H9 (cell line): Measurements from ENCODE around the gene PRDM2. TPM values are rescaled to one million over a fixed set of nuclear protein-coding genes. Genes with fewer than 3 reads are reported as not detected.

ENCODE experiments used
- DNase-seq: peaks from one replicate; pipeline ENCODE4 v3.0.0-alpha.2; 2017
- H2AFZ ChIP-seq: one replicate; pipeline ENCODE4 v1.6.1; 2013; ENCODE audit warnings: mild to moderate bottlenecking, low read length, control low read depth, moderate library complexity
- H2AK5ac ChIP-seq: 2 replicates; pipeline ENCODE4 v1.6.1; 2013; ENCODE audit warnings: low read length, control low read depth, mixed read lengths; ENCODE audit not compliant: insufficient read length
- H2BK120ac ChIP-seq: one replicate; pipeline ENCODE4 v1.6.1; 2013; ENCODE audit warnings: low read depth, mild to moderate bottlenecking, low read length, control low read depth, inconsistent platforms; ENCODE audit not compliant: poor library complexity, severe bottlenecking
- H2BK12ac ChIP-seq: 2 replicates; pipeline ENCODE4 v1.6.1; 2013; ENCODE audit warnings: low read length, control low read depth, mixed read lengths, low read depth; ENCODE audit not compliant: insufficient read length
- H2BK15ac ChIP-seq: 2 replicates; pipeline ENCODE4 v1.6.1; 2013; ENCODE audit warnings: low read depth, low read length, control low read depth
- H2BK20ac ChIP-seq: one replicate; pipeline ENCODE4 v1.6.1; 2013; ENCODE audit warnings: low read depth, mild to moderate bottlenecking, low read length, control low read depth, inconsistent platforms; ENCODE audit not compliant: poor library complexity, severe bottlenecking
- H2BK5ac ChIP-seq: 2 replicates; pipeline ENCODE4 v1.6.1; 2013; ENCODE audit warnings: low read length, control low read depth, mixed read lengths; ENCODE audit not compliant: insufficient read length
- H3K14ac ChIP-seq: 2 replicates; pipeline ENCODE4 v1.6.1; 2013; ENCODE audit warnings: low read length, control low read depth; ENCODE audit not compliant: insufficient read depth
- H3K18ac ChIP-seq: 2 replicates; pipeline ENCODE4 v1.6.1; 2013; ENCODE audit warnings: low read depth, mild to moderate bottlenecking, mixed read lengths, low read length, control low read depth; ENCODE audit not compliant: insufficient read length
- H3K23ac ChIP-seq: 2 replicates; pipeline ENCODE4 v1.6.1; 2013; ENCODE audit warnings: low read length, control low read depth, mixed read lengths, low read depth; ENCODE audit not compliant: insufficient read length
- H3K23me2 ChIP-seq: 2 replicates; pipeline ENCODE4 v1.6.1; 2013; ENCODE audit warnings: low read depth, mild to moderate bottlenecking, mixed read lengths, low read length, control low read depth; ENCODE audit not compliant: insufficient read length, poor library complexity, severe bottlenecking
- H3K27ac ChIP-seq: 2 replicates; pipeline ENCODE4 v1.5.1; 2013; ENCODE audit warnings: low read length, control low read depth, mixed read lengths, low read depth; ENCODE audit not compliant: insufficient read length
- H3K27me3 ChIP-seq: 2 replicates; pipeline ENCODE4 v1.6.1; 2013; ENCODE audit warnings: low read length, control low read depth, inconsistent platforms; ENCODE audit not compliant: insufficient read depth
- H3K4ac ChIP-seq: 2 replicates; pipeline ENCODE4 v1.6.1; 2013; ENCODE audit warnings: low read depth, mild to moderate bottlenecking, control low read depth, inconsistent platforms, low read length, moderate library complexity
- H3K4me1 ChIP-seq: 2 replicates; pipeline ENCODE4 v1.6.1; 2013; ENCODE audit warnings: low read length, control low read depth, inconsistent platforms; ENCODE audit not compliant: insufficient read depth
- H3K4me2 ChIP-seq: 2 replicates; pipeline ENCODE4 v1.6.1; 2013; ENCODE audit warnings: low read length, control low read depth, mixed read lengths; ENCODE audit not compliant: insufficient read length, insufficient read depth
- H3K56ac ChIP-seq: 2 replicates; pipeline ENCODE4 v1.6.1; 2013; ENCODE audit warnings: low read depth, mild to moderate bottlenecking, mixed read lengths, low read length, control low read depth; ENCODE audit not compliant: insufficient read length
- H3K79me1 ChIP-seq: 2 replicates; pipeline ENCODE4 v1.6.1; 2013; ENCODE audit warnings: low read depth, mild to moderate bottlenecking, moderate library complexity, low read length, control low read depth, inconsistent platforms; ENCODE audit not compliant: insufficient read depth, poor library complexity, severe bottlenecking
- H3K79me2 ChIP-seq: 2 replicates; pipeline ENCODE4 v1.6.1; 2013; ENCODE audit warnings: low read length, control low read depth, inconsistent platforms; ENCODE audit not compliant: insufficient read depth
- H3K9ac ChIP-seq: 2 replicates; pipeline ENCODE4 v1.6.1; 2013; ENCODE audit warnings: low read length, control low read depth, mixed read lengths; ENCODE audit not compliant: insufficient read length; ENCODE audit errors: extremely low read depth
- H3K9me3 ChIP-seq: one replicate; pipeline ENCODE4 v1.6.1; 2013; ENCODE audit warnings: low read depth, low read length, inconsistent platforms; ENCODE audit not compliant: control insufficient read depth
- H3T11ph ChIP-seq: one replicate; pipeline ENCODE4 v1.6.1; 2013; ENCODE audit warnings: mild to moderate bottlenecking, low read length, control low read depth, inconsistent platforms
- H4K20me1 ChIP-seq: one replicate; pipeline ENCODE4 v1.6.1; 2013; ENCODE audit not compliant: control insufficient read depth, insufficient read length, insufficient read depth
- H4K5ac ChIP-seq: 2 replicates; pipeline ENCODE4 v1.6.1; 2013; ENCODE audit warnings: low read depth, mild to moderate bottlenecking, mixed read lengths, low read length, control low read depth; ENCODE audit not compliant: insufficient read length
- H4K8ac ChIP-seq: replicated peaks from 2 replicates; pipeline ENCODE4 v1.6.1; 2013; ENCODE audit warnings: low read length, control low read depth, mixed read lengths, low read depth; ENCODE audit not compliant: insufficient read length
- H4K91ac ChIP-seq: 2 replicates; pipeline ENCODE4 v1.6.1; 2013; ENCODE audit warnings: low read depth, mild to moderate bottlenecking, moderate library complexity, mixed read lengths, low read length, control low read depth; ENCODE audit not compliant: insufficient read length
- H3K27ac Mint-ChIP-seq, 3 experiments: 2 replicates in 2 of 3; 3 replicates in 1 of 3; pipeline ENCODE4 v1.8.0; 2020 to 2021; ENCODE audit warnings: mixed read lengths in 3 of 3, mild to moderate bottlenecking in 1 of 3, moderate library complexity in 1 of 3
- H3K27me3 Mint-ChIP-seq: 2 replicates; pipeline ENCODE4 v1.8.0; 2021; ENCODE audit warnings: low read depth, mild to moderate bottlenecking, moderate library complexity, mixed read lengths
- H3K36me3 Mint-ChIP-seq, 3 experiments: 2 replicates in 2 of 3; 3 replicates in 1 of 3; pipeline ENCODE4 v1.8.0; 2020 to 2021; ENCODE audit warnings: low read depth in 3 of 3, mixed read lengths in 3 of 3; ENCODE audit not compliant: insufficient read depth in 1 of 3
- H3K4me1 Mint-ChIP-seq, 2 experiments: 2 replicates each; pipeline ENCODE4 v1.8.0; 2020; ENCODE audit warnings: mixed read lengths in 2 of 2
- H3K4me3 Mint-ChIP-seq, 2 experiments: 2 replicates in 1 of 2; 3 replicates in 1 of 2; pipeline ENCODE4 v1.8.0; 2020 to 2021; ENCODE audit warnings: mild to moderate bottlenecking in 2 of 2, mixed read lengths in 2 of 2, moderate library complexity in 1 of 2
- H3K9me3 Mint-ChIP-seq, 2 experiments: 2 replicates in 1 of 2; 3 replicates in 1 of 2; pipeline ENCODE4 v1.8.0; 2020; ENCODE audit warnings: mild to moderate bottlenecking in 2 of 2, mixed read lengths in 2 of 2, moderate library complexity in 1 of 2
- CTCF ChIP-seq: fragments of 200-600 bp; sonication (generic); conservative IDR thresholded peaks from 3 replicates; pipeline ENCODE4 v1.8.0; 2021; ENCODE audit warnings: antibody characterized with exemption, mild to moderate bottlenecking
- WGBS: extraction: QIAGEN DNeasy Blood & Tissue Kit; methylation state at CpG from one replicate; pipeline ENCODE4 v1.1.7; 2013; ENCODE audit warnings: missing lambda C conversion rate, low lambda C conversion rate, mixed read lengths; ENCODE audit not compliant: insufficient read length; ENCODE audit errors: extremely low coverage; 5-methylcytosine and 5-hydroxymethylcytosine counted together
- total RNA-seq: library from RNA; stranded (reverse); gene quantifications from 2 replicates; pipeline ENCODE4 v1.2.1, GENCODE V29; 2021

PRDM2 gene
- total RNA-seq, 1 experiment from 2014 or later = 24.5 TPM

- no peak overlapping the region for H3K4me3 Mint-ChIP-seq
- H3K9me3 Mint-ChIP-seq = no peaks in the 10 kb centered on the region
- Histone ChIP-seq H2AFZ (no peak overlapping the region), H3K79me2 (no peaks in the 10 kb centered on the region), H3K23ac (no peak overlapping the region), H2BK120ac (no peak overlapping the region), H3K23me2 (no peaks in the 10 kb centered on the region), H3K27me3 (no peaks in the 10 kb centered on the region), H2BK20ac (no peak overlapping the region), H3K14ac (no peak overlapping the region), H2BK12ac (no peak overlapping the region), H4K8ac (no peak overlapping the region), H4K91ac (no peak overlapping the region), H3K79me1 (peaks cover 2% of the 10 kb centered on the region), H2BK5ac (no peak overlapping the region), H3K9ac (no peak overlapping the region), H3K9me3 (no peaks in the 10 kb centered on the region), H3T11ph (no peak overlapping the region), H3K56ac (no peak overlapping the region), H3K4me2 (no peak overlapping the region), H4K20me1 (no peaks in the 10 kb centered on the region), H3K4me1 (no peaks in the 10 kb centered on the region), H2BK15ac (no peak overlapping the region), H3K4ac (no peak overlapping the region), H4K5ac (no peak overlapping the region), H3K18ac (no peak overlapping the region), H2AK5ac (no peak overlapping the region), H3K27ac (no peak overlapping the region)
- no CpG with 5 or more reads among the region's 5 CpGs for WGBS
- peaks cover 10 to 32% (median 19%) of the 10 kb centered on the region in 3 experiments for H3K36me3 Mint-ChIP-seq
- H3K4me1 Mint-ChIP-seq = no peaks in the 10 kb centered on the region
- TF ChIP-seq CTCF = no peak
- no peaks in the 10 kb centered on the region for H3K27me3 Mint-ChIP-seq
- no peak for DNase-seq
- H3K27ac Mint-ChIP-seq = no peak overlapping the region
Measured at GRCh38 chr1:13775459-13775858, 75.5 kb downstream of the PRDM2 start.
